RWPE2 (cell line): Measurements from ENCODE around the gene CELF2.

ENCODE experiments used
- ATAC-seq: fragments of 200-7000 bp; cut with Tn5 transposase; 3 replicates; pipeline ENCODE4 v1.9.1; 2021; ENCODE audit warnings: low read depth
- DNase-seq: peaks from one replicate; pipeline ENCODE4 v3.0.0-alpha.2; 2020; ENCODE audit warnings: low spot score
- H3K27ac ChIP-seq: fragments of 450-650 bp; 2 replicates; pipeline ENCODE4 v1.5.1; 2017; ENCODE audit warnings: mild to moderate bottlenecking; ENCODE audit not compliant: poor library complexity, severe bottlenecking
- H3K27me3 ChIP-seq: fragments of 250-450 bp; sonication (Bioruptor Pico); 2 replicates; pipeline ENCODE4 v1.5.1; 2021; ENCODE audit warnings: mild to moderate bottlenecking, moderate library complexity; ENCODE audit not compliant: insufficient read depth, poor library complexity, severe bottlenecking
- H3K36me3 ChIP-seq: fragments of 250-450 bp; sonication (Bioruptor Pico); 2 replicates; pipeline ENCODE4 v1.5.1; 2020; ENCODE audit warnings: low read depth, mild to moderate bottlenecking, moderate library complexity
- H3K4me1 ChIP-seq: fragments of 250-450 bp; sonication (Bioruptor Pico); 2 replicates; pipeline ENCODE4 v1.5.1; 2021; ENCODE audit warnings: mild to moderate bottlenecking, moderate library complexity; ENCODE audit not compliant: insufficient read depth, poor library complexity, severe bottlenecking
- H3K4me3 ChIP-seq: fragments of 250-450 bp; sonication (Bioruptor Pico); 2 replicates; pipeline ENCODE4 v1.5.1; 2021; ENCODE audit warnings: mild to moderate bottlenecking, moderate library complexity; ENCODE audit not compliant: severe bottlenecking
- H3K9me3 ChIP-seq: fragments of 250-450 bp; sonication (Bioruptor Pico); 2 replicates; pipeline ENCODE4 v1.5.1; 2021; ENCODE audit warnings: mild to moderate bottlenecking, moderate library complexity; ENCODE audit not compliant: severe bottlenecking
- TF ChIP-seq, protein P1 (sequence below): fragments of 450-650 bp; IDR thresholded peaks from one replicate; pipeline ENCODE4 v1.5.1; 2017; ENCODE audit warnings: mild to moderate bottlenecking, moderate library complexity; ENCODE audit not compliant: poor library complexity, severe bottlenecking

Gene CELF2

DNA sequence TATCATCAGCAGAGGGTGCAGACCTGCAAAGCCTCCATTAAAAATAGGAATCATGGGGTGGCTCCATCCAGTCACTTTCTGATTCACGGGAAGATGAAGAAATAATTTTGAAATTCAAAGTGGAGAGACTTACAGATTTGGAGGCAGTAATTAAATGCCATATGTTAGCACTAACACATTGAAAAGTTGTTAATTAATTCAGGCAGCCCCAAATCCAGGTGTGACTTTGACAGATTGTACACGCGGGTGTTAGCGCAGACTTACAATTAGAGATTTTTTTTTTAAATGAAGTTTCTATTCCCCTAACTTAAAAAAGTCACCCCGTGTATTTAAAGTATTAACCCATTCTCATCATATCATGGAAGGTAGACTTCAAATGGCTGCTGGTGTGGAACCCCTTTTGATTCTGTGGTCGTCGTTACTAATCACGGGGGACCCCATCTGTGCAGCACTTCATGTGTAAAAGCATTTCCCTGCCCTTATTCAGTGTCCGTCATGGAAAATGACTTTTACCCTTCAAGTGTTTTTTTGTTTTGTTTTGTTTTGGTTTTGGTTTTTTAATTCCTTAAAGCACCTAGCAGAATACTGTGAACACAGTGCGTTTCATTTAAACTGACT is 235.8 kb downstream of the CELF2 start:
- no peaks in the 10 kb centered on the region for H3K9me3 ChIP-seq
- ATAC-seq (no peak), DNase-seq (no peak)
- H3K27ac ChIP-seq = no peak overlapping the region
- H3K4me3 ChIP-seq = no peak overlapping the region
- H3K27me3 ChIP-seq = no peaks in the 10 kb centered on the region
- TF ChIP-seq, protein P1, sequence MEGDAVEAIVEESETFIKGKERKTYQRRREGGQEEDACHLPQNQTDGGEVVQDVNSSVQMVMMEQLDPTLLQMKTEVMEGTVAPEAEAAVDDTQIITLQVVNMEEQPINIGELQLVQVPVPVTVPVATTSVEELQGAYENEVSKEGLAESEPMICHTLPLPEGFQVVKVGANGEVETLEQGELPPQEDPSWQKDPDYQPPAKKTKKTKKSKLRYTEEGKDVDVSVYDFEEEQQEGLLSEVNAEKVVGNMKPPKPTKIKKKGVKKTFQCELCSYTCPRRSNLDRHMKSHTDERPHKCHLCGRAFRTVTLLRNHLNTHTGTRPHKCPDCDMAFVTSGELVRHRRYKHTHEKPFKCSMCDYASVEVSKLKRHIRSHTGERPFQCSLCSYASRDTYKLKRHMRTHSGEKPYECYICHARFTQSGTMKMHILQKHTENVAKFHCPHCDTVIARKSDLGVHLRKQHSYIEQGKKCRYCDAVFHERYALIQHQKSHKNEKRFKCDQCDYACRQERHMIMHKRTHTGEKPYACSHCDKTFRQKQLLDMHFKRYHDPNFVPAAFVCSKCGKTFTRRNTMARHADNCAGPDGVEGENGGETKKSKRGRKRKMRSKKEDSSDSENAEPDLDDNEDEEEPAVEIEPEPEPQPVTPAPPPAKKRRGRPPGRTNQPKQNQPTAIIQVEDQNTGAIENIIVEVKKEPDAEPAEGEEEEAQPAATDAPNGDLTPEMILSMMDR = no peak
- H3K36me3 ChIP-seq = no peaks in the 10 kb centered on the region
- H3K4me1 ChIP-seq = no peaks in the 10 kb centered on the region

DNA sequence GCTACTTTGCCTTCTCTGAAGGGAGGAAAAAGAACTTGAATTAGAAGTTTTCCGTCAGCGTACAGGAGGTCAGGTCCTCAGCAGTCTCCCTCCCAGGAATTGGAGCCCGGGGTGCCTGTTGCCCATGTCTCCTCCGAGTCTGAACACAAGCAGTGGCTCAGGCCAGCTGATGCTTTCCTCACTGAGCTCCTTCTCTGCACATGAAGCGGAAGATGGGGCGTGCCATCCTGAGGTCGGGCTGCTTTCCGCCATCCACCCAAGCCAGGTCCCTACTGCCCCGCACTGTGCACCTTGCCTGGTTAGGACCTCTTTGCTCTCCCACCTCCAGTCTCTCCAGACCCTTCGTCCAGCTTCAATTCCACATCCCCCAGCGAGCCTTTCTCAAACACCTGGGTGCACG is 237.5 kb downstream of the CELF2 start:
- Histone ChIP-seq H3K9me3 (no peaks in the 10 kb centered on the region), H3K36me3 (no peaks in the 10 kb centered on the region), H3K4me3 (no peak overlapping the region), H3K27me3 (no peaks in the 10 kb centered on the region), H3K4me1 (no peaks in the 10 kb centered on the region), H3K27ac (no peak overlapping the region)
- TF ChIP-seq, protein P1 = no peak
- no peak for ATAC-seq
- DNase-seq = no peak

DNA sequence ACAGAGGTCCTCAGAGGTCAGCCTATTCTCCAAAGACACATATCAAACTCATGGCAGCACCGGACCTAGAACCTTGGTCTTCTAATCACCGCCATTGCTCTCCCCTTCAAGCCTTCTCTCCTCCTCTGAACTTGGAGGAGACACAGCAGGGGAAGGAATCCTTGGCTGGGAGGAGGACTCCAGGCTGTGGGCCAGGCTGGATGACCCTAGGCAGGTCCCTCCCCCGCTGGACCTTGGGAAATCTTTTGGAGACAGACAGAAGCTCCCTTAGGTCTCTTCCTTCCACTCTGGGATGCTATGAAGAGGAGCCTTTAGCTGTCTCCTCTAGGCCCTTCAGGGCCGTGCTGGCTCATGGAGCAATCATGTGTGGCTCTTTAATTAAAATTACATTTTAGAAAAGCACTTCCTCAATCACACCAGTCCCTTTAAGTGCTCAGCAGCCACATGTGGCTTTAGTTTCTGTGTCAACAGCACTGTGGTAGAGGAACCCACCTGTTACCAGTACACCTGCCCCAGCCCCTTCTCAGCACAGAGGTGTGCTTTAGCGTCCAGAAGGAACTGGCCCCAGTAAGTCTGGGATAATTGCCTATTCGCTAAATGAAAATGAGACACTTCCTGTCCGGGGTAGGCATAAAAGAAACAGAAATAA is 238.2 kb downstream of the CELF2 start:
- Histone ChIP-seq H3K4me3 (no peak overlapping the region), H3K9me3 (no peaks in the 10 kb centered on the region), H3K4me1 (no peaks in the 10 kb centered on the region), H3K27ac (no peak overlapping the region), H3K36me3 (no peaks in the 10 kb centered on the region), H3K27me3 (no peaks in the 10 kb centered on the region)
- ATAC-seq (no peak), DNase-seq (no peak)
- TF ChIP-seq, protein P1 = no peak

DNA sequence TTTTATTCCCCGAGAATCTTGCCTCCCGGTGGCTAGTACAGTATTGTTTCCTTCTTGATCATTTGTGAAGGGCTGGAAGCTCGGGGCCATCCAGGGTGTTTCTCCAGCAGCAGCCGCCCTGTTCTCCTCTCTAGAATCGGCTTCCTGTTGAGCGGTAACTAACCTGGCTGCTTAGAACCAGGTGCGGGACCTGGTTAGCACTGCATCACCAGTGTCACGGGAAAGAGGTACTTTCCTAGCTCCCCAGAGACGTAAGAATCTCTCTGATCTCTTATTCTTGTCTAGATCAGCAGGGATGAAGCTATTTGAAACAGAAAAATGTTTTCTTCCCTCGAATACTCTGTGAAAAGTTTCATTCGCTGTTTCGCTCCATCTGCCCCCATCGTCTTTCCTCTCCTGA is 239.2 kb downstream of the CELF2 start:
- DNase-seq (no peak), ATAC-seq (no peak)
- no peaks in the 10 kb centered on the region for H3K9me3 ChIP-seq
- H3K4me1 ChIP-seq = no peaks in the 10 kb centered on the region
- no peak overlapping the region for H3K27ac ChIP-seq
- TF ChIP-seq, protein P1 = no peak
- no peaks in the 10 kb centered on the region for H3K27me3 ChIP-seq
- no peak overlapping the region for H3K4me3 ChIP-seq
- no peaks in the 10 kb centered on the region for H3K36me3 ChIP-seq

DNA sequence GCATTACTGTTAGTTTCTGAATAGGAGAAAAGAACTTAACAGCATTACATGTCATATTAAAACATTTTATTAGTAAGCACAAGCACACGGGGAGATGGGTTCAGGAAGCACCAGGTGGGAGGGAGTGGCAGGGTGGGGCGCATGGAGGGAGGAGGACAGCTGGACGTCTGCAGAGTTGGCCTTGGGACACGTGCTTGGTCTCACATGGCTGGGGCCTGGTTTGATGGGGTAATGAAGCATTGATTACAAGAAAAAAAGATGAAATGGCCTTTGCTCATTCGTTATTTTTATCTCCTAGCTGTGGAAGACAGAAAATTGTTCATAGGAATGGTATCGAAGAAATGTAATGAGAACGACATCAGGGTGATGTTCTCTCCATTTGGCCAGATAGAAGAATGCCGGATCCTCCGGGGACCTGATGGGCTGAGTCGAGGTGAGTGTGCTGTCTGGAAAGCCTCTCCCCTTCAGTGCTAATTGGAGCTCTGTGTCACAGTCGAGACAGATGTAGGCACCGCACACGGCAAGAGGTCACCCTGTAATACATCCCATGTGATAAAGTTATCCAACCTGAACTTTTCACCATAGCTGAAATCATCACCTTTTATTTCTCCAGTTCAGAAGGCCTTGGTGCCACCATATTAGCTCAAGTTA is 239.9 kb downstream of the CELF2 start:
- Histone ChIP-seq H3K4me1 (no peaks in the 10 kb centered on the region), H3K27me3 (no peaks in the 10 kb centered on the region), H3K36me3 (no peaks in the 10 kb centered on the region), H3K9me3 (no peaks in the 10 kb centered on the region), H3K27ac (no peak overlapping the region), H3K4me3 (no peak overlapping the region)
- ATAC-seq = no peak
- no peak for DNase-seq
- TF ChIP-seq, protein P1 = no peak
